ENCODE data around the gene CDH22.

GRCh38 chr20:46312075-46312944, 4.0 kb upstream of the CDH22 start:
- TF ChIP-seq, protein P1, sequence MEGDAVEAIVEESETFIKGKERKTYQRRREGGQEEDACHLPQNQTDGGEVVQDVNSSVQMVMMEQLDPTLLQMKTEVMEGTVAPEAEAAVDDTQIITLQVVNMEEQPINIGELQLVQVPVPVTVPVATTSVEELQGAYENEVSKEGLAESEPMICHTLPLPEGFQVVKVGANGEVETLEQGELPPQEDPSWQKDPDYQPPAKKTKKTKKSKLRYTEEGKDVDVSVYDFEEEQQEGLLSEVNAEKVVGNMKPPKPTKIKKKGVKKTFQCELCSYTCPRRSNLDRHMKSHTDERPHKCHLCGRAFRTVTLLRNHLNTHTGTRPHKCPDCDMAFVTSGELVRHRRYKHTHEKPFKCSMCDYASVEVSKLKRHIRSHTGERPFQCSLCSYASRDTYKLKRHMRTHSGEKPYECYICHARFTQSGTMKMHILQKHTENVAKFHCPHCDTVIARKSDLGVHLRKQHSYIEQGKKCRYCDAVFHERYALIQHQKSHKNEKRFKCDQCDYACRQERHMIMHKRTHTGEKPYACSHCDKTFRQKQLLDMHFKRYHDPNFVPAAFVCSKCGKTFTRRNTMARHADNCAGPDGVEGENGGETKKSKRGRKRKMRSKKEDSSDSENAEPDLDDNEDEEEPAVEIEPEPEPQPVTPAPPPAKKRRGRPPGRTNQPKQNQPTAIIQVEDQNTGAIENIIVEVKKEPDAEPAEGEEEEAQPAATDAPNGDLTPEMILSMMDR (IDR thresholded peaks at IDR 0.05; ENCODE audit: low read depth, low read length) = no peak
- no peak for TF ChIP-seq EZH2phosphoT487 (IDR thresholded peaks at IDR 0.05; ENCODE audit: low read depth)
